Chondrocyte (in vitro differentiated cells): Measurements from ENCODE around the gene CDH15. TPM values are rescaled to one million over a fixed set of nuclear protein-coding genes. Genes with fewer than 3 reads are reported as not detected.
"Not testable (repeated sequence)": the region's sequence is repeated elsewhere in the genome, so short reads cannot be mapped to it uniquely, and the experiment has no call there.

Source experiments
- DNase-seq: peaks from one replicate; pipeline ENCODE4 v3.0.0; 2021; ENCODE audit warnings: mixed read lengths, low spot score
- H3K27ac Mint-ChIP-seq: one replicate; pipeline ENCODE4 v1.8.0; 2021; ENCODE audit warnings: mild to moderate bottlenecking, moderate library complexity, mixed read lengths; ENCODE audit not compliant: unreplicated experiment
- H3K27me3 Mint-ChIP-seq: 2 replicates; pipeline ENCODE4 v1.8.0; 2021; ENCODE audit warnings: low read depth, mixed read lengths
- H3K36me3 Mint-ChIP-seq: 2 replicates; pipeline ENCODE4 v1.8.0; 2021; ENCODE audit warnings: low read depth, mixed read lengths
- H3K4me1 Mint-ChIP-seq: 2 replicates; pipeline ENCODE4 v1.8.0; 2021; ENCODE audit warnings: low read depth, mild to moderate bottlenecking, mixed read lengths
- H3K4me3 Mint-ChIP-seq: one replicate; pipeline ENCODE4 v1.8.0; 2021; ENCODE audit warnings: mild to moderate bottlenecking, moderate library complexity, mixed read lengths; ENCODE audit not compliant: unreplicated experiment
- H3K9me3 Mint-ChIP-seq: 2 replicates; pipeline ENCODE4 v1.8.0; 2021; ENCODE audit warnings: low read depth, mixed read lengths
- CTCF ChIP-seq: fragments of 200-600 bp; sonication (generic); IDR thresholded peaks from 2 replicates; pipeline ENCODE4 v1.5.0; 2021; ENCODE audit warnings: antibody characterized with exemption, mild to moderate bottlenecking, moderate library complexity
- total RNA-seq: library from RNA; stranded (reverse); gene quantifications from 3 replicates; pipeline ENCODE4 v1.2.1, GENCODE V29; 2021

The CDH15 gene
- total RNA-seq, 1 donor from 2014 or later, result 0.20 TPM

GRCh38 chr16:89192186-89192955 is 20.8 kb downstream of the CDH15 start:
- H3K4me3 Mint-ChIP-seq, H3K27me3 Mint-ChIP-seq, H3K4me1 Mint-ChIP-seq, H3K9me3 Mint-ChIP-seq, H3K27ac Mint-ChIP-seq, DNase-seq, H3K36me3 Mint-ChIP-seq: not testable (repeated sequence)
- peak; percentile 12 for TF ChIP-seq CTCF

GRCh38 chr16:89192956-89193575 is 21.5 kb downstream of the CDH15 start:
- H3K4me3 Mint-ChIP-seq, result no peak overlapping the region
- no peaks in the 10 kb centered on the region for H3K9me3 Mint-ChIP-seq
- no peaks in the 10 kb centered on the region for H3K4me1 Mint-ChIP-seq
- no peaks in the 10 kb centered on the region for H3K27me3 Mint-ChIP-seq
- TF ChIP-seq CTCF, result no peak
- H3K36me3 Mint-ChIP-seq, result no peaks in the 10 kb centered on the region
- H3K27ac Mint-ChIP-seq, result no peak overlapping the region
- DNase-seq, result peak; percentile 91

GRCh38 chr16:89193576-89194293 is 22.2 kb downstream of the CDH15 start:
- Mint-ChIP-seq H3K4me1 (no peaks in the 10 kb centered on the region), H3K36me3 (no peaks in the 10 kb centered on the region), H3K4me3 (no peak overlapping the region), H3K27ac (no peak overlapping the region), H3K9me3 (no peaks in the 10 kb centered on the region), H3K27me3 (peaks cover under 1% of the 10 kb centered on the region)
- DNase-seq, result peak; percentile 93
- TF ChIP-seq CTCF, result no peak

GRCh38 chr16:89194340-89195311 is 23.1 kb downstream of the CDH15 start:
- DNase-seq, result peak; percentile 92
- H3K9me3 Mint-ChIP-seq, result no peaks in the 10 kb centered on the region
- H3K4me1 Mint-ChIP-seq, result no peaks in the 10 kb centered on the region
- no peak for TF ChIP-seq CTCF
- H3K27ac Mint-ChIP-seq, result no peak overlapping the region
- H3K36me3 Mint-ChIP-seq, result no peaks in the 10 kb centered on the region
- no peak overlapping the region for H3K4me3 Mint-ChIP-seq
- H3K27me3 Mint-ChIP-seq, result peaks cover 2% of the 10 kb centered on the region
